GM12892 (cell line): Measurements from ENCODE around the gene MED25.

Experiments used
- POLR2A ChIP-seq: IDR thresholded peaks from 2 replicates; pipeline ENCODE4 v1.6.1; 2011; ENCODE audit warnings: low read depth, low read length, control low read depth
- POLR2AphosphoS5 ChIP-seq: IDR thresholded peaks from 2 replicates; pipeline ENCODE4 v1.6.1; 2011; ENCODE audit warnings: low read depth, low read length, control low read depth

DNA sequence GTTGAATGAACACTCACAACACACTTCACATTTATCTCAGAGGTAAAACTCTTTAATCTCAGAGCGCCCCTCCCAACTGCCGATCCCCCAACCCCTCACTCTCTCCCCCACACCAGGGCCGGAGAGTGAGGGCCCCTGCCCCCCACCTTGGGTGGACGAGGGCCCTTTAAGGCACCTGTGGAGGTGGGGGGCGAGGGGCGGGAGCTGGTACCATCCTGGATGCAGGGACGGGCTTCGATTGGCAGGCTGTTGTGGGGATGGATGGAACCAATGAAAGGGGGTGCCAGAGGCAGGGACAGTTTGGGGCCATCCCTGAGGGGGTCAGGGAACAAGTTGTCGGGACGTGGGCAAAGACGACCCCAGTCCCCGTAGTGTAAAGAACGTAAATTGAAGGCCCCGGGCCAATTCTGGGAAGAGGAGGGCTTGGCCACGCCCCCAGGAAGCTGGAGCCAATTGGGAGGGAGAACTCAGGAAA is 51.0 kb downstream of the MED25 start:
- no peak for TF ChIP-seq POLR2A
- no peak for TF ChIP-seq POLR2AphosphoS5
